K562 (cell line): ENCODE data around the gene DNA2. TPM values are rescaled to one million over a fixed set of nuclear protein-coding genes. Genes with fewer than 3 reads are reported as not detected.

Source experiments
- AFF1 ChIP-seq, 2 experiments: fragments of 450-650 bp; IDR thresholded peaks; 2 replicates each; pipeline ENCODE4 v1.6.1; 2018; ENCODE audit warnings: mild to moderate bottlenecking in 2 of 2, low read depth in 1 of 2; ENCODE audit not compliant: partially characterized antibody in 2 of 2
- ATF7 ChIP-seq: fragments of 450-650 bp; IDR thresholded peaks from 2 replicates; pipeline ENCODE4 v1.7.1; 2014; ENCODE audit warnings: mild to moderate bottlenecking, moderate library complexity
- C11orf30 ChIP-seq: fragments of 450-650 bp; IDR thresholded peaks from 2 replicates; pipeline ENCODE4 v1.6.1; 2016; ENCODE audit warnings: low read depth, mild to moderate bottlenecking
- CEBPG ChIP-seq, 3 experiments: fragments of 200-800 bp in 1 of 3; sonication (Bioruptor generic) in 1 of 3; sonication (generic) in 1 of 3; formaldehyde crosslinking in 1 of 3; IDR thresholded peaks in 2 of 3; conservative IDR thresholded peaks in 1 of 3; 2 replicates each; pipeline versions ENCODE4 v1.6.1 to v1.8.0; 2016 to 2022; ENCODE audit warnings: missing compliant biosample characterization in 2 of 3, missing genetic modification characterization in 2 of 3, mild to moderate bottlenecking in 1 of 3, missing genetic modification reagents in 1 of 3
- FOXJ2 ChIP-seq: fragments of 200-800 bp; sonication (Bioruptor generic); IDR thresholded peaks from 2 replicates; pipeline ENCODE4 v1.6.1; 2016; ENCODE audit warnings: missing genetic modification characterization, missing compliant biosample characterization
- HLTF ChIP-seq: fragments of 450-650 bp; IDR thresholded peaks from 2 replicates; pipeline ENCODE4 v1.6.1; 2016
- MBD2 ChIP-seq: sonication (generic); IDR thresholded peaks from 2 replicates; pipeline ENCODE4 v1.6.1; 2016; ENCODE audit warnings: low read depth, borderline replicate concordance
- MTA1 ChIP-seq: fragments of 450-650 bp; IDR thresholded peaks from 2 replicates; pipeline ENCODE4 v1.6.1; 2017; ENCODE audit warnings: borderline replicate concordance
- MTA2 ChIP-seq: fragments of 450-650 bp; IDR thresholded peaks from 2 replicates; pipeline ENCODE4 v1.6.1; 2016; ENCODE audit warnings: low read depth
- MYNN ChIP-seq, 2 experiments: sonication (generic); formaldehyde crosslinking in 1 of 2; IDR thresholded peaks; 2 replicates each; pipeline versions ENCODE4 v1.5.0 to v1.6.1; 2016 to 2020; ENCODE audit warnings: antibody characterized with exemption in 1 of 2, missing genetic modification reagents in 1 of 2
- OTX1 ChIP-seq: fragments of 450-650 bp; formaldehyde crosslinking; IDR thresholded peaks from 2 replicates; pipeline ENCODE4 v1.4.0; 2022; ENCODE audit warnings: mild to moderate bottlenecking
- POLR2H ChIP-seq: IDR thresholded peaks from 2 replicates; pipeline ENCODE4 v1.6.1; 2016; ENCODE audit warnings: missing genetic modification characterization, low read depth, mild to moderate bottlenecking, control low read depth, missing compliant biosample characterization, moderate library complexity
- RCOR1 ChIP-seq, 2 experiments: IDR thresholded peaks; 2 replicates each; pipeline ENCODE4 v1.6.1; 2012; ENCODE audit warnings: low read depth in 2 of 2, low read length in 2 of 2, borderline replicate concordance in 1 of 2, improper control_type of control experiment in 1 of 2
- SMARCA5 ChIP-seq: fragments of 450-650 bp; IDR thresholded peaks from 2 replicates; pipeline ENCODE4 v1.6.1; 2016
- SMARCE1 ChIP-seq: fragments of 450-650 bp; IDR thresholded peaks from 2 replicates; pipeline ENCODE4 v1.7.1; 2016; ENCODE audit warnings: mild to moderate bottlenecking
- SOX6 ChIP-seq: fragments of 450-650 bp; IDR thresholded peaks from 2 replicates; pipeline ENCODE4 v1.6.1; 2014; ENCODE audit warnings: mild to moderate bottlenecking
- TAL1 ChIP-seq: fragments of 450-650 bp; IDR thresholded peaks from 2 replicates; pipeline ENCODE4 v1.6.1; 2016; ENCODE audit warnings: mild to moderate bottlenecking
- TRIM24 ChIP-seq, 2 experiments: fragments of 450-650 bp; IDR thresholded peaks; 2 replicates each; pipeline ENCODE4 v1.6.1; 2016
- ZEB2 ChIP-seq: fragments of 450-650 bp; IDR thresholded peaks from 2 replicates; pipeline ENCODE4 v1.6.1; 2016
- polyA plus RNA-seq, 8 experiments: library from polyadenylated mRNA; depleted of rRNA in 4 of 8; stranded (reverse) in 5 of 8; unstranded in 3 of 8; fragments of >200 nt; fragmentation: Nextera tagmentation in 2 of 8; fragmentation: Illumina TruSeq in 1 of 8; extraction: Ambion mirVana in 2 of 8; extraction: Trizol in 1 of 8; gene quantifications; 2 replicates each; pipeline versions ENCODE4 v1.2.1 to v1.2.3, GENCODE V29; 2011 to 2014; ENCODE audit warnings: inconsistent platforms in 1 of 8, missing spikeins in 1 of 8
- total RNA-seq, 7 experiments: library from RNA; depleted of rRNA in 6 of 7; stranded (reverse); fragments of >200 nt in 6 of 7; fragmentation: Illumina TruSeq in 2 of 7; extraction: Trizol in 2 of 7; gene quantifications; 2 replicates each; pipeline versions ENCODE4 v1.2.1 to v1.2.3, GENCODE V29; 2011 to 2021; ENCODE audit warnings: low replicate concordance in 1 of 7
- TF ChIP-seq, protein P1 (sequence below), 2 experiments: fragments of 450-650 bp in 1 of 2; sonication (generic) in 1 of 2; formaldehyde crosslinking in 1 of 2; IDR thresholded peaks in 1 of 2; conservative IDR thresholded peaks in 1 of 2; 2 replicates each; pipeline versions ENCODE4 v1.6.1 to v1.8.1; 2016 to 2023; ENCODE audit warnings: mild to moderate bottlenecking in 2 of 2, moderate library complexity in 2 of 2, inconsistent platforms in 1 of 2, missing genetic modification reagents in 1 of 2

Gene DNA2
- total and polyA plus RNA-seq, 9 of the 15 experiments (the other 6 are each of a cell fraction or from before 2014, with no cell fraction given), result 24.6 to 51.4 (median 40.8) TPM

- peak; percentile 64 for TF ChIP-seq POLR2H (tag)
- TF ChIP-seq ATF7, result peak; percentile 16; the same call in 1 of the 2 replicates
- peak; percentile 84 for TF ChIP-seq ZEB2
- TF ChIP-seq MBD2, result no peak
- TF ChIP-seq, protein P1, sequence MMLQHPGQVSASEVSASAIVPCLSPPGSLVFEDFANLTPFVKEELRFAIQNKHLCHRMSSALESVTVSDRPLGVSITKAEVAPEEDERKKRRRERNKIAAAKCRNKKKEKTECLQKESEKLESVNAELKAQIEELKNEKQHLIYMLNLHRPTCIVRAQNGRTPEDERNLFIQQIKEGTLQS (IDR thresholded peaks at IDR 0.05), result peak; percentile 81
- TF ChIP-seq, protein P1 (CRISPR knock-in tag; conservative IDR thresholded peaks at IDR 0.05), result no peak
- TF ChIP-seq SMARCA5, result 0 out of 2 replicates have a peak, but pooled peaks have one; percentile 11
- TF ChIP-seq MTA2, result peak; percentile 19; the same call in 1 of the 2 replicates
- TF ChIP-seq MYNN (IDR thresholded peaks at IDR 0.05), result no peak
- TF ChIP-seq MYNN (CRISPR knock-in tag; IDR thresholded peaks at IDR 0.05), result no peak
- TF ChIP-seq AFF1 (IDR thresholded peaks at IDR 0.05; ENCODE audit: low read depth in 1 of 2, partially characterized antibody in 2 of 2), result peak in 1 of 2 experiments; percentile 78
- 0 out of 4 replicates have a peak, but pooled peaks of 1 of the 2 experiments have one; percentile 8 for TF ChIP-seq RCOR1 (IDR thresholded peaks at IDR 0.05; ENCODE audit: borderline replicate concordance in 1 of 2, low read depth in 2 of 2, low read length in 2 of 2)
- TF ChIP-seq TRIM24 (IDR thresholded peaks at IDR 0.05), result peak; percentile 61 to 79; a peak in 2 of 4 replicates
- peak; percentile 26; the same call in 1 of the 2 replicates for TF ChIP-seq SOX6
- TF ChIP-seq SMARCE1, result peak; percentile 74; the same call in 1 of the 2 replicates
- peak; percentile 63; the same call in 1 of the 2 replicates for TF ChIP-seq MTA1
- TF ChIP-seq CEBPG (CRISPR knock-in tag; IDR thresholded peaks at IDR 0.05), result peak; percentile 16; the same call in 1 of the 2 replicates
- peak; percentile 44 to 81; a peak in 3 of 4 replicates for TF ChIP-seq CEBPG (tag; conservative IDR thresholded peaks at IDR 0.05 in 1 of 2, IDR thresholded peaks at IDR 0.05 in 1 of 2)
- TF ChIP-seq TAL1, result no peak
- peak; percentile 71; the same call in 1 of the 2 replicates for TF ChIP-seq FOXJ2 (tag)
- no peak for TF ChIP-seq C11orf30
- TF ChIP-seq HLTF, result peak; percentile 60; the same call in 1 of the 2 replicates
- 0 out of 2 replicates have a peak, but pooled peaks have one; percentile 13 for TF ChIP-seq OTX1 (CRISPR knock-in tag)
- TF ChIP-seq, all 486 proteins: peak for 31
Measured at GRCh38 chr10:68408898-68409518, 62.8 kb downstream of the DNA2 start (continued).
